WTC11 (cell line): Measurements from ENCODE around the gene HNRNPM. TPM values are rescaled to one million over a fixed set of nuclear protein-coding genes. Genes with fewer than 3 reads are reported as not detected.
A peak's percentile ranks its signal among the peaks of the same experiment; 100 is the strongest.

Experiments
- ATAC-seq: fragments of 200-7000 bp; cut with Tn5 transposase; 2 replicates; pipeline ENCODE4 v1.10.0; 2021; ENCODE audit warnings: mild to moderate bottlenecking, moderate library complexity
- Bru-seq: library from RNA; stranded (reverse); fragments of 400-500 nt; gene quantifications from one replicate; lab custom pipeline; 2021; lab: Mats Ljungman, UMichigan
- CTCF ChIA-PET: fragments of 300-600 bp; sonication (Branson Sonifier 250); formaldehyde crosslinking; loops from one replicate; lab custom pipeline; 2021; ENCODE audit warnings: antibody characterized with exemption; lab: Charles Lee
- POLR2A ChIA-PET: fragments of 350-600 bp; sonication (Branson Sonifier 250); formaldehyde crosslinking; loops from one replicate; lab custom pipeline; 2021; ENCODE audit warnings: antibody characterized with exemption; lab: Charles Lee
- DNase-seq: peaks from one replicate; pipeline ENCODE4 v3.0.0; 2021; ENCODE audit warnings: low spot score
- H3K27ac Mint-ChIP-seq: 2 replicates; pipeline ENCODE4 v1.8.0; 2021; ENCODE audit warnings: mixed read lengths
- H3K27me3 Mint-ChIP-seq: 2 replicates; pipeline ENCODE4 v1.8.0; 2021; ENCODE audit warnings: low read depth, mild to moderate bottlenecking, moderate library complexity, mixed read lengths
- H3K36me3 Mint-ChIP-seq: 2 replicates; pipeline ENCODE4 v1.8.0; 2021; ENCODE audit warnings: mixed read lengths
- H3K4me1 Mint-ChIP-seq: 2 replicates; pipeline ENCODE4 v1.8.0; 2022; ENCODE audit warnings: mixed read lengths
- H3K4me3 Mint-ChIP-seq: 2 replicates; pipeline ENCODE4 v1.8.0; 2021; ENCODE audit warnings: mild to moderate bottlenecking, moderate library complexity, mixed read lengths
- H3K9me3 Mint-ChIP-seq: 2 replicates; pipeline ENCODE4 v1.8.0; 2021; ENCODE audit warnings: mixed read lengths
- CREM ChIP-seq: sonication (generic); formaldehyde crosslinking; IDR thresholded peaks from 2 replicates; pipeline ENCODE4 v1.8.1; 2022; ENCODE audit warnings: mild to moderate bottlenecking, missing genetic modification reagents, moderate library complexity
- ESRRA ChIP-seq: sonication (generic); formaldehyde crosslinking; IDR thresholded peaks from 2 replicates; pipeline ENCODE4 v1.8.1; 2022; ENCODE audit warnings: mild to moderate bottlenecking, missing genetic modification reagents, borderline replicate concordance
- ETV6 ChIP-seq: sonication (generic); formaldehyde crosslinking; IDR thresholded peaks from 2 replicates; pipeline ENCODE4 v1.8.1; 2022; ENCODE audit warnings: mild to moderate bottlenecking, missing genetic modification reagents
- FOXJ3 ChIP-seq: sonication (generic); formaldehyde crosslinking; IDR thresholded peaks from 2 replicates; pipeline ENCODE4 v1.9.0; 2021; ENCODE audit warnings: missing genetic modification reagents, mild to moderate bottlenecking, borderline replicate concordance
- JUN ChIP-seq: sonication (generic); formaldehyde crosslinking; IDR thresholded peaks from 2 replicates; pipeline ENCODE4 v1.8.0; 2023; ENCODE audit warnings: mild to moderate bottlenecking, missing genetic modification reagents
- MXD4 ChIP-seq: fragments of 250-450 bp; sonication (Bioruptor Pico); IDR thresholded peaks from 2 replicates; pipeline ENCODE4 v1.8.0; 2021; ENCODE audit warnings: mild to moderate bottlenecking, moderate library complexity, borderline replicate concordance
- NFATC4 ChIP-seq: fragments of 250-450 bp; sonication (Bioruptor Pico); IDR thresholded peaks from 2 replicates; pipeline ENCODE4 v1.9.0; 2021; ENCODE audit warnings: mild to moderate bottlenecking
- NFYB ChIP-seq: sonication (generic); formaldehyde crosslinking; conservative IDR thresholded peaks from 2 replicates; pipeline ENCODE4 v1.8.0; 2022; ENCODE audit warnings: low read depth, missing genetic modification reagents
- SMAD3 ChIP-seq: sonication (generic); formaldehyde crosslinking; IDR thresholded peaks from 2 replicates; pipeline ENCODE4 v1.8.0; 2022; ENCODE audit warnings: missing genetic modification reagents, mild to moderate bottlenecking, borderline replicate concordance
- SOX15 ChIP-seq: fragments of 250-450 bp; sonication (Bioruptor Pico); IDR thresholded peaks from 2 replicates; pipeline ENCODE4 v1.9.0; 2021; ENCODE audit warnings: mild to moderate bottlenecking
- TCF7 ChIP-seq: sonication (generic); formaldehyde crosslinking; IDR thresholded peaks from 2 replicates; pipeline ENCODE4 v1.8.0; 2022; ENCODE audit warnings: mild to moderate bottlenecking, low read depth, missing genetic modification reagents, moderate library complexity
- TP53 ChIP-seq: sonication (generic); formaldehyde crosslinking; IDR thresholded peaks from 2 replicates; pipeline ENCODE4 v1.8.1; 2023; ENCODE audit warnings: mild to moderate bottlenecking, missing genetic modification reagents
- ZBTB21 ChIP-seq: sonication (generic); formaldehyde crosslinking; IDR thresholded peaks from 2 replicates; pipeline ENCODE4 v1.8.1; 2023; ENCODE audit warnings: mild to moderate bottlenecking, missing genetic modification reagents, borderline replicate concordance
- ZNF121 ChIP-seq: sonication (generic); formaldehyde crosslinking; IDR thresholded peaks from 2 replicates; pipeline ENCODE4 v1.8.0; 2023; ENCODE audit warnings: missing genetic modification reagents
- ZNF317 ChIP-seq: sonication (generic); formaldehyde crosslinking; IDR thresholded peaks from 2 replicates; pipeline ENCODE4 v1.8.1; 2023; ENCODE audit warnings: low read depth, mild to moderate bottlenecking, moderate library complexity, missing genetic modification reagents, borderline replicate concordance
- ZNF423 ChIP-seq: fragments of 250-450 bp; sonication (Bioruptor Pico); IDR thresholded peaks from 2 replicates; pipeline ENCODE4 v2.1.2; 2022; ENCODE audit warnings: mild to moderate bottlenecking, moderate library complexity
- long read RNA-seq, 3 experiments: library from RNA in 1 of 3; library from capped mRNA in 1 of 3; library from polyadenylated mRNA in 1 of 3; unstranded in 2 of 3; stranded (forward) in 1 of 3; transcript quantifications; one replicate each; pipeline ENCODE4 v2.0.0, GENCODE V29; 2021
- total RNA-seq: library from RNA; stranded (reverse); gene quantifications from 3 replicates; pipeline ENCODE4 v1.2.3, GENCODE V29; 2021
- TF ChIP-seq, protein P1 (sequence below): fragments of 250-450 bp; sonication (Bioruptor Pico); IDR thresholded peaks from 2 replicates; pipeline ENCODE4 v1.9.0; 2021; ENCODE audit warnings: moderate library complexity, mild to moderate bottlenecking, inconsistent platforms, borderline replicate concordance
- TF ChIP-seq, protein P2 (sequence below): sonication (generic); formaldehyde crosslinking; conservative IDR thresholded peaks from 2 replicates; pipeline ENCODE4 v1.8.1; 2023; ENCODE audit warnings: mild to moderate bottlenecking, low read depth, missing genetic modification reagents, moderate library complexity
- TF ChIP-seq, protein P3 (sequence below): sonication (generic); formaldehyde crosslinking; IDR thresholded peaks from 2 replicates; pipeline ENCODE4 v1.8.1; 2023; ENCODE audit warnings: mild to moderate bottlenecking, missing genetic modification reagents
- TF ChIP-seq, protein P4 (sequence below): sonication (generic); formaldehyde crosslinking; conservative IDR thresholded peaks from 2 replicates; pipeline ENCODE4 v1.8.1; 2022; ENCODE audit warnings: mild to moderate bottlenecking, missing genetic modification reagents
- TF ChIP-seq, protein P5 (sequence below): sonication (generic); formaldehyde crosslinking; IDR thresholded peaks from 2 replicates; pipeline ENCODE4 v1.8.1; 2023; ENCODE audit warnings: mild to moderate bottlenecking, missing genetic modification reagents, moderate library complexity
- TF ChIP-seq, protein P6 (sequence below): fragments of 200-600 bp; IDR thresholded peaks from 2 replicates; pipeline ENCODE4 v1.8.0; 2022; ENCODE audit warnings: antibody characterized with exemption
- TF ChIP-seq, protein P7 (sequence below): sonication (generic); formaldehyde crosslinking; IDR thresholded peaks from 2 replicates; pipeline ENCODE4 v1.8.0; 2023; ENCODE audit warnings: missing genetic modification reagents

The HNRNPM gene, protein sequence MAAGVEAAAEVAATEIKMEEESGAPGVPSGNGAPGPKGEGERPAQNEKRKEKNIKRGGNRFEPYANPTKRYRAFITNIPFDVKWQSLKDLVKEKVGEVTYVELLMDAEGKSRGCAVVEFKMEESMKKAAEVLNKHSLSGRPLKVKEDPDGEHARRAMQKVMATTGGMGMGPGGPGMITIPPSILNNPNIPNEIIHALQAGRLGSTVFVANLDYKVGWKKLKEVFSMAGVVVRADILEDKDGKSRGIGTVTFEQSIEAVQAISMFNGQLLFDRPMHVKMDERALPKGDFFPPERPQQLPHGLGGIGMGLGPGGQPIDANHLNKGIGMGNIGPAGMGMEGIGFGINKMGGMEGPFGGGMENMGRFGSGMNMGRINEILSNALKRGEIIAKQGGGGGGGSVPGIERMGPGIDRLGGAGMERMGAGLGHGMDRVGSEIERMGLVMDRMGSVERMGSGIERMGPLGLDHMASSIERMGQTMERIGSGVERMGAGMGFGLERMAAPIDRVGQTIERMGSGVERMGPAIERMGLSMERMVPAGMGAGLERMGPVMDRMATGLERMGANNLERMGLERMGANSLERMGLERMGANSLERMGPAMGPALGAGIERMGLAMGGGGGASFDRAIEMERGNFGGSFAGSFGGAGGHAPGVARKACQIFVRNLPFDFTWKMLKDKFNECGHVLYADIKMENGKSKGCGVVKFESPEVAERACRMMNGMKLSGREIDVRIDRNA
- total RNA-seq = 309 to 416 TPM (median 343 TPM) in 3 replicates
- percentile 97 among the genes with signal in this experiment for Bru-seq, nascent RNA
- long read RNA-seq, experiment 1, transcript HNRNPM-217 (15 exons, 2,458 nt) = major isoform, 11 of 2,635 reads
- long read RNA-seq, experiment 1, transcript HNRNPM-216 (1 exons, 1,809 nt) = minor isoform, 10 of 2,635 reads
- long read RNA-seq, experiment 1, partial matches to known transcripts = 251 of 2,635 reads
- long read RNA-seq, experiment 1, other reads (novel, unspliced or antisense) = 2,362 of 2,635 reads
- long read RNA-seq, experiment 2, transcript HNRNPM-216 (1 exons, 1,809 nt) = major isoform, 16 of 483 reads
- long read RNA-seq, experiment 2, partial matches to known transcripts = 204 of 483 reads
- long read RNA-seq, experiment 2, other reads (novel, unspliced or antisense) = 261 of 483 reads
- long read RNA-seq, experiment 3, transcript HNRNPM-217 (15 exons, 2,458 nt) = major isoform, 15 of 1,255 reads
- long read RNA-seq, experiment 3, partial matches to known transcripts = 274 of 1,255 reads
- long read RNA-seq, experiment 3, other reads (novel, unspliced or antisense) = 966 of 1,255 reads

DNA sequence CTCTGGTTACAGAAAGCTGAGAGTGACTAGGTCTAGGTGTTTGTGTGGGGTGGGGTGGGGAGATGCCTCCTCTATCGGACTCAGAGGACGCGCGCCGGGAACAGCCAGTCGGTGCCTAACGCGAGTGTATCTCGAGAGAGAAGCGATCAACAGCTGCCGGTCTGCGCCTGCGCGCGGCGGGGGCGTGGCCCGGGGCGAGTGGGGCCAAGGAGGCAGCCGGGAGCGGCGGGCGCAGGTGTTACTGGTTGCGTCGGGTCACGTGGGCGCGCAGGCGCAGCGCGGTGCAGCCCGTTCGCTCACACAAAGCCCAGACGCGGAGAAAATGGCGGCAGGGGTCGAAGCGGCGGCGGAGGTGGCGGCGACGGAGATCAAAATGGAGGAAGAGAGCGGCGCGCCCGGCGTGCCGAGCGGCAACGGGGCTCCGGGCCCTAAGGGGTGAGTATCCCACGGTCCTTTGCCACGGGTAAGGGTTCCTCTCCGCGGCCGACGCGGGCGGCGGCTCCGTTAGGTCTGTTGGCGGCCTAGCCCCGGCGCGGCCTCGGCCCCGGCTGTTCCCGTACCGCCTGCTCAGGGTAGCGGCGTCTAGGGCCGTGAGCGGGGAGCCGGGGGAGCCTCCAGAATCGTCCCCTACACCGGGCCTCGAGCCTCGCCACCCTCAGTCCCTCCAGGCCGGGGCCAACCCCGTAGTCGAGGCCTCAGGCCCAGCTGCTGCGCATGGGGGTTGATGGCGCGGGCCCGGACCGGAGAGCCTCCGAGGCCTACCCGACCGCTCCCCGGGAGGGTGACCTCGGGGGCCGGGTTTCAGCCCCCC is at the start of gene HNRNPM:
Gene HNRNPM (plus strand): TSS at position 299 of the 811 bp plus-strand sequence. CDS start 24 bp downstream, at position 323.
- ChIA-PET CTCF (interaction anchor here (0.6 to 3.8 kb wide), 12 partner anchors 32 to 137 kb away, joined by 3 to 27 read pairs (median 4); partner anchors contain the start of gene MARCHF2), POLR2A (interaction anchor here (0.8 to 1.6 kb wide), 5 partner anchors 21 to 81 kb away, joined by 3 to 8 read pairs (median 4); partner anchors contain the start of genes MARCHF2 and ZNF414)
- no peaks in the 10 kb centered on the region for H3K9me3 Mint-ChIP-seq
- H3K27ac Mint-ChIP-seq = peak within 1 kb of the TSS; percentile 99
- ATAC-seq (peak; percentile 84), DNase-seq (peak; percentile 100)
- peak within 1 kb of the TSS; percentile 84 for H3K4me3 Mint-ChIP-seq
- H3K36me3 Mint-ChIP-seq = peaks cover 17% of the 10 kb centered on the region
- H3K4me1 Mint-ChIP-seq = peaks cover 52% of the 10 kb centered on the region
- no peaks in the 10 kb centered on the region for H3K27me3 Mint-ChIP-seq
- TF ChIP-seq, protein P1, sequence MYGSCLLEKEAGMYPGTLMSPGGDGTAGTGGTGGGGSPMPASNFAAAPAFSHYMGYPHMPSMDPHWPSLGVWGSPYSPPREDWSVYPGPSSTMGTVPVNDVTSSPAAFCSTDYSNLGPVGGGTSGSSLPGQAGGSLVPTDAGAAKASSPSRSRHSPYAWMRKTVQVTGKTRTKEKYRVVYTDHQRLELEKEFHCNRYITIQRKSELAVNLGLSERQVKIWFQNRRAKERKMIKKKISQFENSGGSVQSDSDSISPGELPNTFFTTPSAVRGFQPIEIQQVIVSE = no peak
- no peak for TF ChIP-seq ZNF121
- no peak; the same call in 1 of the 2 replicates for TF ChIP-seq TCF7 (CRISPR knock-in tag)
- peak; percentile 87 for TF ChIP-seq NFYB
- TF ChIP-seq, protein P2, sequence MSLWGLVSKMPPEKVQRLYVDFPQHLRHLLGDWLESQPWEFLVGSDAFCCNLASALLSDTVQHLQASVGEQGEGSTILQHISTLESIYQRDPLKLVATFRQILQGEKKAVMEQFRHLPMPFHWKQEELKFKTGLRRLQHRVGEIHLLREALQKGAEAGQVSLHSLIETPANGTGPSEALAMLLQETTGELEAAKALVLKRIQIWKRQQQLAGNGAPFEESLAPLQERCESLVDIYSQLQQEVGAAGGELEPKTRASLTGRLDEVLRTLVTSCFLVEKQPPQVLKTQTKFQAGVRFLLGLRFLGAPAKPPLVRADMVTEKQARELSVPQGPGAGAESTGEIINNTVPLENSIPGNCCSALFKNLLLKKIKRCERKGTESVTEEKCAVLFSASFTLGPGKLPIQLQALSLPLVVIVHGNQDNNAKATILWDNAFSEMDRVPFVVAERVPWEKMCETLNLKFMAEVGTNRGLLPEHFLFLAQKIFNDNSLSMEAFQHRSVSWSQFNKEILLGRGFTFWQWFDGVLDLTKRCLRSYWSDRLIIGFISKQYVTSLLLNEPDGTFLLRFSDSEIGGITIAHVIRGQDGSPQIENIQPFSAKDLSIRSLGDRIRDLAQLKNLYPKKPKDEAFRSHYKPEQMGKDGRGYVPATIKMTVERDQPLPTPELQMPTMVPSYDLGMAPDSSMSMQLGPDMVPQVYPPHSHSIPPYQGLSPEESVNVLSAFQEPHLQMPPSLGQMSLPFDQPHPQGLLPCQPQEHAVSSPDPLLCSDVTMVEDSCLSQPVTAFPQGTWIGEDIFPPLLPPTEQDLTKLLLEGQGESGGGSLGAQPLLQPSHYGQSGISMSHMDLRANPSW = no peak
- TF ChIP-seq, protein P3, sequence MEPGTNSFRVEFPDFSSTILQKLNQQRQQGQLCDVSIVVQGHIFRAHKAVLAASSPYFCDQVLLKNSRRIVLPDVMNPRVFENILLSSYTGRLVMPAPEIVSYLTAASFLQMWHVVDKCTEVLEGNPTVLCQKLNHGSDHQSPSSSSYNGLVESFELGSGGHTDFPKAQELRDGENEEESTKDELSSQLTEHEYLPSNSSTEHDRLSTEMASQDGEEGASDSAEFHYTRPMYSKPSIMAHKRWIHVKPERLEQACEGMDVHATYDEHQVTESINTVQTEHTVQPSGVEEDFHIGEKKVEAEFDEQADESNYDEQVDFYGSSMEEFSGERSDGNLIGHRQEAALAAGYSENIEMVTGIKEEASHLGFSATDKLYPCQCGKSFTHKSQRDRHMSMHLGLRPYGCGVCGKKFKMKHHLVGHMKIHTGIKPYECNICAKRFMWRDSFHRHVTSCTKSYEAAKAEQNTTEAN (CRISPR knock-in tag) = peak; percentile 77; the same call in 1 of the 2 replicates
- TF ChIP-seq, protein P4, sequence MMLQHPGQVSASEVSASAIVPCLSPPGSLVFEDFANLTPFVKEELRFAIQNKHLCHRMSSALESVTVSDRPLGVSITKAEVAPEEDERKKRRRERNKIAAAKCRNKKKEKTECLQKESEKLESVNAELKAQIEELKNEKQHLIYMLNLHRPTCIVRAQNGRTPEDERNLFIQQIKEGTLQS = peak; percentile 47; the same call in 1 of the 2 replicates
- TF ChIP-seq FOXJ3 (CRISPR knock-in tag) = no peak
- peak; percentile 58 for TF ChIP-seq CREM
- no peak; the same call in 1 of the 2 replicates for TF ChIP-seq ZBTB21
- TF ChIP-seq, protein P5, sequence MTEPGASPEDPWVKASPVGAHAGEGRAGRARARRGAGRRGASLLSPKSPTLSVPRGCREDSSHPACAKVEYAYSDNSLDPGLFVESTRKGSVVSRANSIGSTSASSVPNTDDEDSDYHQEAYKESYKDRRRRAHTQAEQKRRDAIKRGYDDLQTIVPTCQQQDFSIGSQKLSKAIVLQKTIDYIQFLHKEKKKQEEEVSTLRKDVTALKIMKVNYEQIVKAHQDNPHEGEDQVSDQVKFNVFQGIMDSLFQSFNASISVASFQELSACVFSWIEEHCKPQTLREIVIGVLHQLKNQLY (CRISPR knock-in tag) = no peak
- no peak; the same call in 1 of the 2 replicates for TF ChIP-seq ETV6
- no peak for TF ChIP-seq MXD4
- TF ChIP-seq, protein P6, sequence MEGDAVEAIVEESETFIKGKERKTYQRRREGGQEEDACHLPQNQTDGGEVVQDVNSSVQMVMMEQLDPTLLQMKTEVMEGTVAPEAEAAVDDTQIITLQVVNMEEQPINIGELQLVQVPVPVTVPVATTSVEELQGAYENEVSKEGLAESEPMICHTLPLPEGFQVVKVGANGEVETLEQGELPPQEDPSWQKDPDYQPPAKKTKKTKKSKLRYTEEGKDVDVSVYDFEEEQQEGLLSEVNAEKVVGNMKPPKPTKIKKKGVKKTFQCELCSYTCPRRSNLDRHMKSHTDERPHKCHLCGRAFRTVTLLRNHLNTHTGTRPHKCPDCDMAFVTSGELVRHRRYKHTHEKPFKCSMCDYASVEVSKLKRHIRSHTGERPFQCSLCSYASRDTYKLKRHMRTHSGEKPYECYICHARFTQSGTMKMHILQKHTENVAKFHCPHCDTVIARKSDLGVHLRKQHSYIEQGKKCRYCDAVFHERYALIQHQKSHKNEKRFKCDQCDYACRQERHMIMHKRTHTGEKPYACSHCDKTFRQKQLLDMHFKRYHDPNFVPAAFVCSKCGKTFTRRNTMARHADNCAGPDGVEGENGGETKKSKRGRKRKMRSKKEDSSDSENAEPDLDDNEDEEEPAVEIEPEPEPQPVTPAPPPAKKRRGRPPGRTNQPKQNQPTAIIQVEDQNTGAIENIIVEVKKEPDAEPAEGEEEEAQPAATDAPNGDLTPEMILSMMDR = no peak
- TF ChIP-seq ESRRA (CRISPR knock-in tag) = no peak; the same call in 1 of the 2 replicates
- TF ChIP-seq, protein P7, sequence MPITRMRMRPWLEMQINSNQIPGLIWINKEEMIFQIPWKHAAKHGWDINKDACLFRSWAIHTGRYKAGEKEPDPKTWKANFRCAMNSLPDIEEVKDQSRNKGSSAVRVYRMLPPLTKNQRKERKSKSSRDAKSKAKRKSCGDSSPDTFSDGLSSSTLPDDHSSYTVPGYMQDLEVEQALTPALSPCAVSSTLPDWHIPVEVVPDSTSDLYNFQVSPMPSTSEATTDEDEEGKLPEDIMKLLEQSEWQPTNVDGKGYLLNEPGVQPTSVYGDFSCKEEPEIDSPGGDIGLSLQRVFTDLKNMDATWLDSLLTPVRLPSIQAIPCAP (CRISPR knock-in tag) = peak; percentile 39; the same call in 1 of the 2 replicates
- TF ChIP-seq SMAD3 (CRISPR knock-in tag) = no peak
- no peak for TF ChIP-seq SOX15 (CRISPR knock-in tag)
- TF ChIP-seq ZNF317 (CRISPR knock-in tag) = no peak; the same call in 1 of the 2 replicates
- no peak for TF ChIP-seq NFATC4 (CRISPR knock-in tag)
- TF ChIP-seq JUN (CRISPR knock-in tag) = no peak
- no peak for TF ChIP-seq TP53 (CRISPR knock-in tag)
- TF ChIP-seq ZNF423 = no peak
